PC-9 (cell line): ENCODE results near the gene TRIP6. TPM values are rescaled to one million over a fixed set of nuclear protein-coding genes. Genes with fewer than 3 reads are reported as not detected.

ENCODE experiments used
- BruUV-seq: library from RNA; stranded (reverse); fragments of 400-500 nt; replicated peaks from 2 replicates; lab custom pipeline; 2021; lab: Mats Ljungman, UMichigan
- CTCF ChIA-PET: fragments of 300-600 bp; sonication (Branson Sonifier 250); formaldehyde crosslinking; loops from one replicate; lab custom pipeline; 2022; ENCODE audit warnings: antibody characterized with exemption; lab: Charles Lee
- POLR2A ChIA-PET: fragments of 300-600 bp; sonication (Branson Sonifier 250); formaldehyde crosslinking; loops from one replicate; lab custom pipeline; 2022; ENCODE audit warnings: antibody characterized with exemption; ENCODE audit not compliant: unreplicated experiment; lab: Charles Lee
- DNase-seq, 2 experiments: peaks; one replicate each; pipeline versions ENCODE4 v3.0.0 to v3.0.0-alpha.2; 2015 to 2022; ENCODE audit warnings: mixed read lengths in 1 of 2
- H2AFZ ChIP-seq: fragments of 200-600 bp; sonication (generic); 2 replicates; pipeline ENCODE4 v1.8.1; 2017; ENCODE audit warnings: antibody characterized with exemption
- H3F3A ChIP-seq: fragments of 200-600 bp; sonication (generic); 2 replicates; pipeline ENCODE4 v1.8.1; 2017; ENCODE audit warnings: antibody characterized with exemption, mild to moderate bottlenecking, low read depth; ENCODE audit not compliant: insufficient read depth
- H3K27ac ChIP-seq: fragments of 200-600 bp; sonication (generic); 2 replicates; pipeline ENCODE4 v1.6.1; 2016; ENCODE audit warnings: mixed run types
- H3K27me3 ChIP-seq: fragments of 200-600 bp; sonication (generic); 2 replicates; pipeline ENCODE4 v1.6.1; 2016; ENCODE audit warnings: low read depth, mixed run types; ENCODE audit not compliant: insufficient read depth
- H3K36me3 ChIP-seq: fragments of 200-600 bp; sonication (generic); 2 replicates; pipeline ENCODE4 v1.6.1; 2016; ENCODE audit warnings: low read depth, mixed run types
- H3K4me1 ChIP-seq: fragments of 200-600 bp; sonication (generic); replicated peaks from 2 replicates; pipeline ENCODE4 v1.6.1; 2016; ENCODE audit warnings: mixed run types; ENCODE audit not compliant: insufficient read depth
- H3K4me2 ChIP-seq: fragments of 200-600 bp; sonication (generic); 2 replicates; pipeline ENCODE4 v1.6.1; 2017; ENCODE audit warnings: mixed run types
- H3K4me3 ChIP-seq: fragments of 200-600 bp; sonication (generic); 2 replicates; pipeline ENCODE4 v1.6.1; 2016; ENCODE audit warnings: mixed run types
- H3K79me2 ChIP-seq: fragments of 200-600 bp; sonication (generic); 2 replicates; pipeline ENCODE4 v1.6.1; 2017; ENCODE audit warnings: low read depth, mixed run types
- H3K9me2 ChIP-seq: fragments of 200-600 bp; sonication (generic); 2 replicates; pipeline ENCODE4 v1.8.1; 2017; ENCODE audit warnings: mild to moderate bottlenecking; ENCODE audit not compliant: insufficient read depth
- H3K9me3 ChIP-seq: fragments of 200-600 bp; sonication (generic); 2 replicates; pipeline ENCODE4 v1.8.1; 2016; ENCODE audit warnings: low read depth; ENCODE audit not compliant: insufficient read depth
- H4K20me1 ChIP-seq: fragments of 200-600 bp; sonication (generic); 2 replicates; pipeline ENCODE4 v1.8.1; 2017; ENCODE audit not compliant: insufficient read depth
- CTCF ChIP-seq: fragments of 200-600 bp; sonication (generic); conservative IDR thresholded peaks from 2 replicates; pipeline ENCODE4 v1.6.1; 2017; ENCODE audit warnings: mixed run types, antibody characterized with exemption, mild to moderate bottlenecking, moderate library complexity
- EZH2 ChIP-seq: fragments of 200-600 bp; sonication (generic); IDR thresholded peaks from 2 replicates; pipeline ENCODE4 v1.8.0; 2017; ENCODE audit warnings: antibody characterized with exemption, low read depth
- intact Hi-C: fragments of 100-400 bp; cut with micrococcal nuclease; formaldehyde crosslinking; loops from one replicate; pipeline ENCODE4 v1.10.0; 2022; ENCODE audit not compliant: unreplicated experiment
- total RNA-seq: library from RNA; stranded (reverse); gene quantifications from 2 replicates; pipeline ENCODE4 v1.2.3, GENCODE V29; 2021

TRIP6 gene
- total RNA-seq, 1 experiment from 2014 or later = 89.3 TPM

GRCh38 chr7:100878013-100878412 is 10.8 kb downstream of the TRIP6 start:
- H3K36me3 ChIP-seq = peaks cover 37% of the 10 kb centered on the region
- no peak overlapping the region for H2AFZ ChIP-seq
- H3K27me3 ChIP-seq = no peaks in the 10 kb centered on the region
- H3K9me2 ChIP-seq = no peaks in the 10 kb centered on the region
- POLR2A ChIA-PET = interaction anchor here (0.6 to 0.7 kb wide), 2 partner anchors 98 to 241 kb away, joined by 3 to 4 read pairs; no protein-coding TSS in a partner anchor
- H3K79me2 ChIP-seq = peaks cover 73% of the 10 kb centered on the region
- no peak for DNase-seq
- peaks cover 19% of the 10 kb centered on the region for H3K4me1 ChIP-seq
- peaks cover 27% of the 10 kb centered on the region; the same call in 1 of the 2 replicates for H3F3A ChIP-seq
- H4K20me1 ChIP-seq = peaks cover 50% of the 10 kb centered on the region
- intact Hi-C loops = no loop called here
- no peaks in the 10 kb centered on the region for H3K9me3 ChIP-seq
- TSS peak; percentile 12 for BruUV-seq
- H3K27ac ChIP-seq = no peak overlapping the region
- H3K4me2 ChIP-seq = no peak overlapping the region
- CTCF ChIA-PET = no interaction called here
- TF ChIP-seq CTCF (no peak), EZH2 (no peak)
- H3K4me3 ChIP-seq = no peak overlapping the region

- no peaks in the 10 kb centered on the region for H3K9me2 ChIP-seq
- H3K4me1 ChIP-seq = peaks cover 19% of the 10 kb centered on the region
- no peak overlapping the region for H3K27ac ChIP-seq
- CTCF ChIA-PET = no interaction called here
- H3K4me3 ChIP-seq = no peak overlapping the region
- POLR2A ChIA-PET = interaction anchor here (0.7 kb wide), 1 partner anchor 240 kb away, joined by 3 read pairs; no protein-coding TSS in a partner anchor
- peaks cover 50% of the 10 kb centered on the region for H4K20me1 ChIP-seq
- H3K9me3 ChIP-seq = no peaks in the 10 kb centered on the region
- no peak overlapping the region for H3K4me2 ChIP-seq
- H3K36me3 ChIP-seq = peaks cover 44% of the 10 kb centered on the region
- intact Hi-C loops = no loop called here
- DNase-seq = no peak
- no TSS peak for BruUV-seq
- TF ChIP-seq EZH2 = no peak
- TF ChIP-seq CTCF = no peak
- no peak overlapping the region for H2AFZ ChIP-seq
- H3F3A ChIP-seq = peaks cover 27% of the 10 kb centered on the region; the same call in 1 of the 2 replicates
- no peaks in the 10 kb centered on the region for H3K27me3 ChIP-seq
- peaks cover 73% of the 10 kb centered on the region for H3K79me2 ChIP-seq
Measured at GRCh38 chr7:100878685-100879084, 11.5 kb downstream of the TRIP6 start.

- Histone ChIP-seq H2AFZ (no peak overlapping the region), H3K9me2 (no peaks in the 10 kb centered on the region), H3F3A (peaks cover 27% of the 10 kb centered on the region; the same call in 1 of the 2 replicates), H3K79me2 (peaks cover 69% of the 10 kb centered on the region), H3K4me2 (no peak overlapping the region), H3K36me3 (peaks cover 49% of the 10 kb centered on the region), H3K4me3 (no peak overlapping the region), H3K9me3 (no peaks in the 10 kb centered on the region), H4K20me1 (peaks cover 50% of the 10 kb centered on the region), H3K27ac (no peak overlapping the region), H3K27me3 (no peaks in the 10 kb centered on the region), H3K4me1 (peaks cover 16% of the 10 kb centered on the region)
- DNase-seq = no peak
- no TSS peak for BruUV-seq
- ChIA-PET POLR2A (no interaction called here), CTCF (no interaction called here)
- TF ChIP-seq EZH2 = no peak
- no peak for TF ChIP-seq CTCF
- intact Hi-C loops = no loop called here
Measured at GRCh38 chr7:100879685-100880261, 12.6 kb downstream of the TRIP6 start.
